Body of pancreas (tissue), 4 donors: ENCODE results near the gene PKP4.

Experiments used
- POLR2A ChIP-seq, 3 donors: fragments of 450-650 bp; IDR thresholded peaks; one replicate each; pipeline ENCODE4 v1.6.1; 2016; ENCODE audit warnings: antibody characterized with exemption in 3 of 3, mild to moderate bottlenecking in 2 of 3
- TF ChIP-seq, protein P1 (sequence below), 7 experiments: fragments of 450-650 bp in 4 of 7; fragments of 200-600 bp in 3 of 7; sonication (generic) in 3 of 7; IDR thresholded peaks; one replicate each; pipeline ENCODE4 v1.5.1; 2016 to 2019; ENCODE audit warnings: antibody characterized with exemption in 7 of 7

GRCh38 chr2:158539176-158540005, 82.6 kb downstream of the PKP4 start:
- TF ChIP-seq, protein P1, sequence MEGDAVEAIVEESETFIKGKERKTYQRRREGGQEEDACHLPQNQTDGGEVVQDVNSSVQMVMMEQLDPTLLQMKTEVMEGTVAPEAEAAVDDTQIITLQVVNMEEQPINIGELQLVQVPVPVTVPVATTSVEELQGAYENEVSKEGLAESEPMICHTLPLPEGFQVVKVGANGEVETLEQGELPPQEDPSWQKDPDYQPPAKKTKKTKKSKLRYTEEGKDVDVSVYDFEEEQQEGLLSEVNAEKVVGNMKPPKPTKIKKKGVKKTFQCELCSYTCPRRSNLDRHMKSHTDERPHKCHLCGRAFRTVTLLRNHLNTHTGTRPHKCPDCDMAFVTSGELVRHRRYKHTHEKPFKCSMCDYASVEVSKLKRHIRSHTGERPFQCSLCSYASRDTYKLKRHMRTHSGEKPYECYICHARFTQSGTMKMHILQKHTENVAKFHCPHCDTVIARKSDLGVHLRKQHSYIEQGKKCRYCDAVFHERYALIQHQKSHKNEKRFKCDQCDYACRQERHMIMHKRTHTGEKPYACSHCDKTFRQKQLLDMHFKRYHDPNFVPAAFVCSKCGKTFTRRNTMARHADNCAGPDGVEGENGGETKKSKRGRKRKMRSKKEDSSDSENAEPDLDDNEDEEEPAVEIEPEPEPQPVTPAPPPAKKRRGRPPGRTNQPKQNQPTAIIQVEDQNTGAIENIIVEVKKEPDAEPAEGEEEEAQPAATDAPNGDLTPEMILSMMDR (IDR thresholded peaks at IDR 0.05), result no peak
- TF ChIP-seq POLR2A (IDR thresholded peaks at IDR 0.05), result no peak
